ENCODE data around the gene CXCL8.
A peak's percentile ranks its signal among the peaks of the same experiment; 100 is the strongest.
"Not testable (repeated sequence)": the region's sequence is repeated elsewhere in the genome, so short reads cannot be mapped to it uniquely, and the experiment has no call there.

The CXCL8 gene

DNA sequence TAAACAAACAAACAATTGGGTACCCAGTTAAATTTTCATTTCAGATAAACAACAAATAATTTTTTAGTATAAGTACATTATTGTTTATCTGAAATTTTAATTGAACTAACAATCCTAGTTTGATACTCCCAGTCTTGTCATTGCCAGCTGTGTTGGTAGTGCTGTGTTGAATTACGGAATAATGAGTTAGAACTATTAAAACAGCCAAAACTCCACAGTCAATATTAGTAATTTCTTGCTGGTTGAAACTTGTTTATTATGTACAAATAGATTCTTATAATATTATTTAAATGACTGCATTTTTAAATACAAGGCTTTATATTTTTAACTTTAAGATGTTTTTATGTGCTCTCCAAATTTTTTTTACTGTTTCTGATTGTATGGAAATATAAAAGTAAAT lies 2.9 kb downstream of the CXCL8 start:
- no peak for DNase-seq

DNA sequence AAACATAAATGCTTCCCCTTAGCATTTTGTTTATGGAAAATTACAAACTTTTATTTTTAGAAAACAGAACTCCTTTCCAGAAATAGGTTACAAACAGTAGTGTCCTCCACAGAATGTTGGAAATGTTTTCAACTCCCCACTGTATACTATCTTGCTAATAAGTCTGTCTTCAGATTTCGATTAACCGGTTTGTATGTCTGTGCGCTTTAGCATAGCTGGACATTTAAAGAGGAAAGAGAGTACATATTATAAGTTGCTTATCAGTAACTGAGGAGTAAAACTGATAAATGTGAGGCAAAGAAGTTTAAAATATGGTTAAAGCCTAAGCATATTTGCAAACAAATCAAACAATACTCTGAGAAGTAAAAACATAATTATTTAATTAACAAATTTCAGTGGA lies 3.4 kb downstream of the CXCL8 start:
- DNase-seq = no peak

DNA sequence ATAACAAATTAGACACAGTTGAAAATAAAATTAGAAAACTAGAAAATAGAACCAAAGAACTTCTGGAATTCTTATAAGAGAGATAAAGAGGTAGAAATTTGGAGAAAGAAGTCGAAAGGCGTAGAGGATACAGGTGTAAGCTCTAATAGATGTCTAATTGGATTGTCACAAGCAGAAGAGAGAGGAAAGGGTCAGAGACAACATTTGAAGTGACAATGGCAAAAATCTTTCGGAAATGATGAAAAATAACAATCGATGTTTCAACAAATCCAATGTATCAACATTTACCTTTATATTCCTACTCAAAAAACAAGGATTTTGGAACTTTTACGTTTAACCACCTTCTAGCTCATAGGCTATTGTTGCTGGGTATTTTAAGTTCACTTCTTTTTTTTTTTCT lies 3.8 kb downstream of the CXCL8 start:
- no peak for DNase-seq

DNA sequence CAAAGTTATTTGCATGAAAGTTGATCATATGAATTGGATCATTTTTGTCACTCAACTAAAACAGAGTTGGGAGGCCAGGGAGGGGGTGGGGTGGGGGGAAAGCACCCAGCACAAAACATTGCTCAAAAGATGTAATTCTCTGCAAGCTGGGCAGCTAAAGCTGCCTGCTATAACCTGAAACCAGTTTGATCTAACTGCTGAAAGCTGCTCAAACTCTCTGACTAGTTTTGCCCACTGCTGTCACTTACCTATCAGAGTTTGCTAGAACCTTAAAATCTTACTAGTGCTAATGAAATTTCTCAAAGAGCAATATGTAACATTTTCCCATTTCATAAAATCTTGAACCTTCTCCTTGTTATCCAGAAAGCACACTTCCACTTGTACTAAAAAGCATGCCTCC lies 10.4 kb downstream of the CXCL8 start:
- no peak for DNase-seq

DNA sequence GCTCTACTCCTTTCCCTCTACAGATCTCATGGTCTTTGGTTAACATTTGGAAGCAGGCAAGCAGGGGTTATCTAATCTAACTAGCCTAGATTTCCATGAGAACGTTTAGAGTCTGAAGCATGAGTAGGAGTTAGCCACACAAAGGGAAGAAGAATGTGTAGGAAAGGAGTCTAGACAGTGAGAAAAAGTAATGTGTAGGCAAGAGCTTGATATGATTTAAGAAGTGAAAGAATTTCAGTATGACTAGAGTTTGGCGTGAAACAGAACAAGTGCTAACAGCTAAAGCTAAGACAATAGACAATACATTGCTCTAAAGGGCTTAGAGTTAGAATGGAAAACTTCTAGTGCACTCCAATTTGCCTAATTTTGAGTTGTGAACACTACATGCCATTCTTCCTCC lies 10.8 kb downstream of the CXCL8 start:
- no peak for DNase-seq

DNA sequence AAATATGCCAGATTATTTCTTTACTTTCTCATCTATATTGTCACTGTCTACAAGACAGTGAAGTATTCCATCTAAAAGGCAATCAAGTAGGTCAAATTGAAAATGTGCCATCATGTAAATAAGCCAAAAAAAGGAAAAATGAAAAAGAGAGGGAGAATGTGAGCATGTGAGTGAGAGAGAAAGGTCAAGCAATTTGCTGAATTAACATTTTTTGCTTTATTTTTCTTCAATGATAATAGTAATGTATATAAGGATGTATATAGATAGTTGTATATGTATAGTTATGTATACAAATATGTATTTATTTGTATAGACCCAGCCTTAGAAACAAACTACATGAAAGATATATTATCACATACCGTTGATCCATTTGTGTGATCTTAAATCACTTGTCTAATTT lies 11.5 kb downstream of the CXCL8 start:
- DNase-seq = no peak

DNA sequence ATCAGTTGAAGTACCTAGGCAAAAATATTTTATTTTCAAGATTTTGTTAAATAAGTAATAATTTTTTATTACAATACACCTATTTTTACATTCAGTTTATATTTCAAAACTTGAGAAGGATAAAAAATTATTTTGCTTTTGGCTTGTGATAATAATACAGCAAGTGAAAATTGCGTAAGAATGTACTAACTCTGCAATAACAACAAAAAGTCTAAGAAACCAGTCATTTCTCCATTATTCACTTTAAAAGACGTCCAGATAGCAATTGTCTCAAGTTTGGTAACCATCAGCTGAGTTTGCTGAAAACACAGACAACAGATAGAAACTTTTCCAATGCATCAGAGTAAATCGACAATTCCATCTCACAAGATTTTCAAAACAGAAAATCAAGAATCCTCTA lies 12.1 kb downstream of the CXCL8 start:
- no peak for DNase-seq

DNA sequence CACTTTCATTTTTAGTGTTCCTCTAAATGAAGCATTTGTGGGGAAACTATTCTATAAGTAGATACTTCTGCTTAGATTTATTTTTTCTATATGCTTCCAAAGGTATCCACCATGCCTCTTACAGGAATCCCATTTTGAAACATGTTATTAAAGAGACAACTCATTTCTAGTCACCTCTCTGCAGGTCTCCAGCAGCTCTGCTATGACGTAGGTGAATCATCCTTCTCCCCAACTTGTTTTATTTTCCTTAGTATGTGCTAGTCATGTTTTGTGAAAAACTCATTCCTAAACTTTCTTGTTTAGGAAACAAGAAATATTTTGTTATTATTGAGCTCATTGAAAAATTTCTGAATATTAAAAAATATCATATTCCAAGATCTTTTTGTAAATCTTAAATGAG lies 12.8 kb downstream of the CXCL8 start:
- DNase-seq = no peak

DNA sequence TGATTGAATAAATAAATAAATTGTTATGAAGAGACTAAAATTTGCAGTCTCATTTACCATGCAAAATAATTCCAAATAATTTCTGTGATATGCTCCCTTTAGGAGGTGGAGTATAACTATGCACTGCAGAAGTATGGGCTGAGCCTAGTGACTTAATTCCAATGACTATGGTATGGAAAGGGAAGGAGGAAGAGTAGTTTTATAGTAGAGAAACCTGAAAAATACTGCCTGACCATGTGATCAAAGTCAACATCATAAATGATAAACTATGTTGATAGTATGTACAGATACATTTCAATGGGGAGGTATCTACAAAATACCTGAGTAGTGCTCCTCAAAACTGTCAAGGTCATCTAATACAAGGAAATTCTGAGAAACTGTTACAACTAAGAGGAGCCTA lies 14.6 kb downstream of the CXCL8 start:
- no peak for DNase-seq

DNA sequence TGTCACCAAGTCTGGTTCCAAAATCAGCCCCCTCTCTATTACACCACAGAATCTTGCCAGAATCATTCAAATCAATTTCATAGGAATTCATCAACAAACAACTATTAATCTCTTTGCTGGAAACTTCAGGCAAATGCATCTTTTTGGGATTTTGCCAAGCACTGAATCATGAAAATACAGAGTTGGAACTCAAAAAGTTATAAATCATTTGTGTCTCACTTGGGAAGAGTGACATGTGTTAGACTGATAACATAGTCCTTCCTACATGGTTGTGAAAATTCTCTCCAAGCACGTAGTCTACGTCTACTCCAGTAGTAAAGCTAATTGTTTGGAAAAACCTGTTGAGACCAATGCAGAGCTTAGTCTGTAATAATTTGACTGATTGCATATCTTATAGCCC lies 19.0 kb downstream of the CXCL8 start:
- no peak for DNase-seq

DNA sequence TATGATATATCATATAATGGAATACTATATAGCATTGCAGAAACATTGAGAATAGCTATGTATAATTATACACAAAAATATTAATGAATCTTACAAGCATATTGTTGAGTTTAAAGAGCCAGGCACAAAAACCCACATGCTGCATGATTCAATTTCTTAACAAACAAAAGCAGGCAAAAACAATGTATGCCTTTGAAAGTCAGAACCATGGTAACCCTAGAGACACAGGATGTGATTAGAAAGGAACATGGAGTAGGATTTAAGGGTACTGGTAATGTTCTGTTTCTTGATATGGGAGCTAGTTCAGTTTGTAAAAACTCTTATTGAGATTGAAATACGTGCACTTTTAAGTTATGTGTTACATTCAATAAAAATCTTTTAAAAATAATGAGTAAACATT lies 21.5 kb downstream of the CXCL8 start:
- DNase-seq = no peak

DNA sequence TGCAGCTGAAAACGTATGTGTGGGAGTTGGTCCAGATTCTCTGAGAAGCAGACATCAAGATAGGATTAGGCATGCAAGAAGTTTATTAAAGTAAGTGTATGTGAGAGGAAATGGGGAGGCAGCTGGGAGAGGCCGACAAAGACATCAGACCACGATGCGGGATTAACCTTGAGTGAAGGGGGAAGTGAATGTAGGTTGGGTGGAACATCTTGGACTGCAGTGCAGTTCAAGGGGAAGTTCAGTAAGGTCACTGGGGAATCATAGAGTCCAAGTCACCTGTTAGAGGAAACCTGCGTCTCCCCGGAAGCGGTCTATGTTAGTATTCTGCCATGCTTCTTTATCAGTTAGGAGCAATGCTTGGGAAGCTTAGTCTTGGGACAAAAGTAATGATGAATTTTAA lies 22.0 kb downstream of the CXCL8 start:
- DNase-seq = no peak

DNA sequence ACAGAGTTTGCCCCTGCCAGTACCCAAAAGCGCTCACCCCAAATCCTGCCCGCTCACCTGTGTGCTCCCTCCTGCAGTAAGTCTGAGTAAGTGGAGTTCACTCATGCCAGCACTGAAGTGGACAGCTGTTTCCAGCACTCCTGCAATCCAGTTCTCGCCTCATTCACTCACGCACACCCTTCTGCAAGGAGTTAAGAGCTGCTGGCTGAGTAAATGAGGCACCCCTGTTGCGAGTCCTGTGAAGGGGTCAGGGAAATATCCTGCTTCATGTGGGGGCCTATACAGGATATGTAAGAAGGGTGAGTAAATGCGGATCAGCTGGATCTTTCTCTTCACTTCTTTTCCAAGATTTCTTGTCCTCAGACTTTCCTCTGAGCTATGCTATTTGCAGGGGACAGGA lies 23.5 kb downstream of the CXCL8 start:
- no peak for DNase-seq

DNA sequence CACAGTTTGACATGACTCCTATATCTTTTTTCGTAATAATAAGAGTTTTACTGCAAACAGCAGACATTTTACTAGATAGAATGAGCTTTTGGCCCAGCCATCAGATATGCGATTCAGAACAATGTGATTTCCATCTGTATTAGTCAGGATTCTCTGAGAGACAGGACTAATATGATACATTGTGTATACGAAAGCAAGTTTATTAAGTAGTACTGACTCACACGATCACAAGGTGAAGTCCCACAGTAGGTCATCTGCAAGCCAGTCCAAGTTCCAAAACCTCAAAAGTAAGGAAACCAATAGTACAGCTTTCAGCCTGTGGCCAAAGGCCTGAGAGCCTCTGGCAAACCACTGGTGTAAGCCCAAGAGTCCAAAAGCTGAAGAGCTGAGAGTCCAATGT lies 24.1 kb downstream of the CXCL8 start:
- DNase-seq = no peak

DNA sequence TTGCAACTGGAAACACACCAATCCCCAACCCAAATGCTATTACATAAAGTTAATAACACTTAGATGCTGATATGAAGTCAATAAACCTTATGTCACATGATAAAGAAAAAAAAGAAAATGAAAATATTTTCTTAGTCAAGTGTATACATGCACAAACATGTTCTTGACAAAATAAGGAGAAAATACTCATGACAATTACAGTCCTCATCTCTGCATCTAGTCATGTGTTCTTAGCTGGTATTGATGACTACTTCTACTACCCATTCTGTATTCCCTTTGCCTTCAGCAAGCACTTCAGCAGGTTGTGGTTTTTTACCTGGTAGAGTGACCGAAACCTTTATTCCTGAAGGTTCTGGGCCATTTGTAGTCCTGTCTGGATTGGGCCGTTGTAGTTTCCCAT lies 24.9 kb downstream of the CXCL8 start:
- no peak for DNase-seq

DNA sequence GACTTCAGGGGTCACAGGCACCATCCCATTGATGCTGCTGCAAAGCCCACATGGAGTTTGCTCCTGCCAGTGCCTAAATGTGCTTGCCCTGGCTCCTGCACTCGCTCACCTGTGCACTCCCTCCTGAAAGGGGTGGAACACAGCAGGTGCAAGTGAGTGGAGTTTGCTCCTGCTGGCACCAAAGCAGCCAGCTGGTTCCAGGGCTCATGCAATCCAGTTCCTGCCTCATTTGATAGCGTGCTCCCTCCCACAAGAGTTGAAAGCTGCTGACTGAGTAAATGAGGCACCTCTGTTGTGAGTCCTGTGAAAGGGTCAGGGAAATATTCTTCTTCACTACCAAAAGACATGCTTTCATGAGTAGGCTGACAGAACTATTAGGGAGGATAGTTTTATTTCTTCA lies 30.5 kb downstream of the CXCL8 start:
- no peak for DNase-seq

DNA sequence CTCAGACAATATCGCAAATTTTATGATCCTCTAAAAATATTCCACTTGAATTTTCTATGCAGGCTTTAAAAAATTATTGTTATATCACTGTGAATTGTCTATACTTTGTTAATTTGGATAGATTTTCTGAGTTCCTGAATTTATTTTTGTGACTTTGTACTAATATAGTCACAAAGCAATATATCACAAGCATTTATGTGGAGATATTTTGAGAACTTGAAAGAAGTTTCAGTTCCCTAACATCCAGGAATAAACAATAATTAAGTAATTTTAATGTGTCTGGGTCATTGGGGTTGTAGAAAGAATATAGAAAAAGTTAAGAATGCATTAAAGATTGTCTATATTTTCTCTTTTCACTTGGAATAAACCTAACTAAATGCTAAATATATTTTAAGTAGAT lies 32.0 kb downstream of the CXCL8 start:
- DNase-seq = no peak

DNA sequence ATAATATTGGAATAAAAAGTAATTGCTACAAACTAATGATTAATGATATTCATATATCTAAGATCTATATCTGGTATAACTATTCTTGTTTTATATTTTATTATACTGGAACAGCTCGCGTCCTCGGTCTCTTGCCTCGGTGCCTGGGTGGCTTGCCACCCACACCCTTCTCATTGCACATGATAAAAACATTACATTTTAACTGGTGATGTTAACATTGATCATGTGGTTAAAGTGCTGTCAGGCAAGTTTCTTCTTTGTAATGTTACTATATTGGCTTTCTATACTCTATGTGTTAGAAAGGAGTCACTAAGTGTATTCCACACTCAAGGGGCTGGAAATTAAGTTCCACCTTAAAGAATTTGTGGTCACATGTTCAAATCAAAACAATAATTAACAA lies 34.0 kb downstream of the CXCL8 start:
- DNase-seq = not testable (repeated sequence)

DNA sequence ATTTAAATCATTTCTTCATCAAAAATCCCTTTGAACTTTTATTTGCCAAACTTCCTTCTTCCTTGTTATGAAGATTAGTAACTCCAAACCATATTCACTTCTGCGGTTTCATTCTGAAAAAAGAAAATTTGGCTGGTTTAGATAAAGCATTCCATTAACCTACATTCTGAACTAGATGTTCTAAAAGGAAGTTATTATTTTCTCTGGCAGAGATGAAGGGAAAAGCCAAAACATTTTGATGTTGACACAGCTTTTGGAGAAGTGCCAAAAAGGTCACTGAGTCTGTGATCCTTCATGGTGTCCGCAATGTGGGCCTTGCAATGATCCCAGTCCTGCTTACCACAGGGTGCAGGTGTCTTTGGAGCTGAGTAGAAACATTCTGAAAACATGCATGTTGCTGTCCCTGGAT lies 36.0 kb downstream of the CXCL8 start:
- peak in 1 of 56 donors; percentile 8 for DNase-seq

DNA sequence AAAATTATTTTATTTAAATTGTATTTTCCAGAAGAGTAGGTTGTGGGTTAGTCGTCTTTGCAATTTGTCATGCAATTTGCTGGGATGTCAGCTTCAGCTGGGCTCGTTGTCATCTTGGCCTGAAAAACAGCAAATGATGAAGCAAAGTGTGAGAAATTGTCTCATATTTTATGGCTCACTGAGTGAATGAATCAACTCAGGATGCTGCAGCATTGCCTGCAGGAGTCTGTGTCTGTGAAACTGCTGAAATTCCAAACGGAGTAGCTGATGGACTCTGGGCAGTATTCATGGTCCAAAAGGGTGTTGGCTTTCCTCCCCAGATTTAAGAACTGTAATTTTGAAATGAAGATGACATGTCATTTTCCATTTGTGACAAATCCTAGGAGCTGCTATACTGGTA lies 37.2 kb downstream of the CXCL8 start:
- no peak for DNase-seq

DNA sequence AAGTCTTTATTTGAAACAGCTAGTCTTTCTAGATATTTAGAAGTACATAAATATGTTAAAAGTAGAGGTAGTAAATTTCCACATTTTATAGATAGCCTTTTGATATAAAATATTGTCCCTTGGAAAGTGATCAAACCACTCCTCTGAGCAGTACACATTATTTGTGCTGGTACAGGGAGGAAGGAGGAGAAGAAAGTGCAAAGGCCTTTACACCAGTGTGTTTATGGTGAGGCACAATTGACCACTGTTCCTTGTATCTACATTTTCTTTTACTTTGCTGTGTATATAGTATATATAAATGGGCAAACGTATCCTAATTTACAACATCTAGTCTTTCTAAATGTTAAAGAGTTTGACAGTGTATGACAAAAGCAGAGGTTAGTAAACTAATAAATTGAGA lies 39.9 kb downstream of the CXCL8 start:
- DNase-seq = no peak

DNA sequence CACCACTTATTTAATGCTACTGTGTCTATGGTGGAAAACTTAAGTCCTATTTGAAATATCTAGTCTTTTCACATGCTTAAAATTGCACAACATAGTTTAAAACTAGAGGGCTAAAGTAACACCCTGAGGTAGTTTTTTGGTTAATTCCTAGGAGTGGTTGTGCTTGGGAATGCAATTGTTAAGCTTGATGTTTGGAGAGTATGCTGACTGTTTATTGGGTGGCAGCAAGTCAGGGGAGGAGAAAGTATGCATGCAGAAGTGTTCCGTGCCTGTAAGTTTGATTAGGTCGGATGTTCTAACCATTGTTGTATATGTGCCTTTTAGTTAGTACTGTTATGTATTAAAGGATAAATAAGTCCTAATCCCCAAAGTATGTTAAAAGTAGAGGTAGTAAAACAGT lies 40.5 kb downstream of the CXCL8 start:
- no peak for DNase-seq

DNA sequence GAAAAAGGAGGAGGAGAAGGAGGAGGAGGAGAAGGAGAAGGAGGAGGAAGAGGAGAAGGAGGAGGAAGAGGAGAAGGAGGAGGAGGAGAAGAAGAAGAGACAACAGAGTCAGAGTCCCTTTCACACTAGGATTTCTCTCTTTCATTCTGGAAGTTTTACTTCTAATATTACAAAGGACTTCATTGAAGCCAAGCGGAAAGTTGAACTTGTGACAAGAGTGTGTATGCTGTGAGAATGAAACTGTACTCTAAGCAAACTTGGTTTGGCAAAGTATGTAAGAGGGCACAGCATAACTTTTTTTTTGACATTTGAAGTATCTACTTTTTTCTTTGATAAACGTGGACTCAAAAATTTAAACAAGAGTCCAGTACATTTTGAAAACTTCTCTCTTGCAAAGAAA lies 48.0 kb downstream of the CXCL8 start:
- DNase-seq = no peak
